GM18951 (cell line): Measurements from ENCODE around the gene EIF4H.
"Not testable (repeated sequence)": the region's sequence is repeated elsewhere in the genome, so short reads cannot be mapped to it uniquely, and the experiment has no call there.

ENCODE experiments used
- POLR2A ChIP-seq: IDR thresholded peaks from 4 replicates; pipeline ENCODE4 v1.6.1; 2011; ENCODE audit warnings: mild to moderate bottlenecking; ENCODE audit not compliant: insufficient read length, insufficient read depth; ENCODE audit errors: extremely low read depth
- in situ Hi-C: fragments of 300-500 bp; cut with MboI; formaldehyde crosslinking; loops from one replicate; pipeline ENCODE4 v1.12.0; 2022; ENCODE audit warnings: low sequenced_read_pairs, mixed read lengths, inconsistent platforms; ENCODE audit not compliant: unreplicated experiment

Gene EIF4H

DNA sequence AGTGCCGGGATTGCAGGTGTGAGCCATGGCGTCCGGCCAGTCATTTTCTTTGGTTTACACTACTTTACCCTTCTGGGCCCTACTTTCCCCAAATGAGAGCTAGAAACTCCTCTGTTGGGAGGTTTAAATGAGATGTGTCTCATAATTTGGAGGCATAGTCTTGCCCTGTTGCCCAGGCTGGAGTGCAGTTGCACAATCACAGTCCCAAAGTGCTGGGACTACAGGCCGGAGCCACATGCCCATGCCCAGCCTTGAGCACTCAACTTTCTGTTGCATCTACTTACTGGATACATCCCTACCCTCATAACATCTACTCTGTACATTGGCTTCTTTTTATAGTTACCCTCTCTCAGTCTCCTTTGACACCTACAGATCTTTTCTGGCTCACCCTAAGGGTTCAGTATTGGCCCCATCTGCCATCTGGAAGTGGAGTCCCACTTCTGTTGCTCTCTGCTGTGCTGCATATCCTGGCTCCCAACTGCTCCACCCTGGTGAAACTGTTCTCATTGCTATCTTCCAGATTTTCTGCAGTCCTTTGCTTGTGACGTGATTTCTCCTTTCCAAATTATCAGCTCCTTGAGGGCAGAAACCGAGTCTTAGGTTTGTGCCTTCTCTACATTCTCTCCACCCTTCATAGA, 8.4 kb downstream of the EIF4H start:
- TF ChIP-seq POLR2A = no peak
- in situ Hi-C loops = loop anchor here (10.0 kb wide), 1 partner anchor 108 kb away; no protein-coding TSS in a partner anchor

DNA sequence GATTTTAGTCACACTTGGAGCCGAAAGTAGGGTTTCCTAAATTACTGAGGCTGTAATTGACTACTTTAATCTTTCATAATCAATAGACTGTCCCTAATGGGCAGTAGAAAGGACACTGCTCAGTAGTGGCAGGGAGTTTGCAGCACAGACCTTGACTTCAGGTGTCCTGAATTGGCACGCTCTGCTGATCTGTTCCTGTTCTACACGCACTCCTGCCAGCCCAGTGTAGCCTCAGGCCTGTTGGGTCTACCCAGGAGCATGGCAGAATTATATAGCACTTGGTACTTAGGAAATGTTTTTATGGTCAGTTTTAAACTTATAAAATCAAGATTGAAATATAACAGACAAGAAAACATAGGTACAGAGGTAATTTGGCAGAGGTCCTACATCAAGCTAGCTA, 9.0 kb downstream of the EIF4H start:
- no peak for TF ChIP-seq POLR2A
- in situ Hi-C loops = loop anchor here (10.0 kb wide), 1 partner anchor 108 kb away; no protein-coding TSS in a partner anchor

DNA sequence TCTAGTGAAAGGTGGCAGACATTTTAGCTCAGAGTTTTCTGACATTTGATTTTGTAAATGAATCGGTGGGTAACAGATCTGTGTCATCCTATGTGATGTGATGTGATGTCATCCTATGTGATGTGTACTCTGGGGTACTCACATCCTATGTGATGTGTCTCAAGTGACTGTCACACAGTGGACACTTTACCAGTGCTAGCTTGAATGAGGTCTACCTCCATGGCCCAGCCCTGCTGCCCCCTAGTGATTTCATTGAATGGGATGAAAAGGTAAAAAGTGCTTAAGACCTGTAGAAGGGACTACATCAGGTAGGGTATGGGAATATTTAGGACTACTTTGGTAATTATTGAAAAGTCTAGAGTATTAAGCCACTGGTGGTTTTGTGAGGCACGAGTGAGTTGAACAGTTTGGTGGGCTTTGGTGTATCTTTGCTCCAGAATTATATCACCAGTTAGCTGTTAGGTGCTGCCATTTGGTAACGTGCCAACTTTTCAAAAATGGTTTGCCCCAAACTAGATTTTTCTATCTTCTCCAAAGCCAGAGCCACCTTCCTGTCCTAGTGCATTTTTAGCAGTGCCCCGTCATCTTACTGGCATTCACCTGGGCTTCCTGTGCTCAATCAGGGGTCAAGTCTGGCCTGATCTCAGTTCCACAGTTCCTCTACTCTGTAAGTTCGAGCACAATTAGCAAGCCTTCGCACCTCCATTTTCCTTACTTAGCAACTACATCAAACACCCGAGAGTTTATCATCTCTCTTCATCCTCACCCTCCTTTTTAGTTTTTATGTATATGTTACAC, 9.7 kb downstream of the EIF4H start:
- in situ Hi-C loops = loop anchor here (10.0 kb wide), 1 partner anchor 109 kb away; no protein-coding TSS in a partner anchor
- TF ChIP-seq POLR2A = no peak

DNA sequence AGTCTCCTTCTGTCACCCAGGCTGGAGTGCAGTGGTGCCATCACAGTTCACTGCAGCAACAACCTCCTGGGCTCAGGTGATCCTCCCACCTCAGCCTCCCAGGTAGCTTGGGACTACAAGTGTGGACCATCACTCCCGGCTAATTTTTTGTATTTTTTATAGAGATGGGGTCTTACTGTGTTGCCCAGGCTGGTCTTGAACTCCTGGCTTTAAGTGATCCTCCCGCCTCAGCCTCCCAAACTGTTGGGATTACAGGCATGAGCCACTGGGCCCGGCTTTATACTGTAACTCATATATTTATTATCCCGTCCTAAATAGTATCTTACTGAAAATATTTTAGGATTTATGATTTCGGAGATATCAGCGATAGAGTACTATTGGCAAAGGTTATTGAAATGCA, 10.9 kb downstream of the EIF4H start:
- no peak for TF ChIP-seq POLR2A

DNA sequence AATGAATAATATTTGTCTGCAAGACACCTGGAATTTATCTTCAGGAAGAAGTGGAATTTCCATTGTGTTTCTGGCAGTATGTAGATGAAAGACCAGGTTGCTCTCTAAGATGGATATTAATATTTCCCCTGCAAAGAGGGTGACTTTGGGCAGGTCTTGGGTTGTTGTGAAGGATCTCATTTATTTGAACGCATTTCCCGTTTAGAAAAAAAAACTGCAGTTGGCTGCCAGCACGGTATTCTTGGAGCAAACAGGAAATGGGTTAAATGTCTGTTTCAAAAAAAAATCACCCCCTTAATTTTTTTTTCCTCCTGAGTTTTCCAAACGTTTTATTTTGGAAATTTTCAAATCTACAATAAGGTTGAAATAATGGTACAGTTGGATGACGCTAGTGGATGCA, 11.5 kb downstream of the EIF4H start:
- in situ Hi-C loops = loop anchor here (10.0 kb wide), 1 partner anchor 111 kb away; no protein-coding TSS in a partner anchor
- TF ChIP-seq POLR2A = no peak

More for the DNA sequence above, 10.9 kb downstream of the EIF4H start:
- in situ Hi-C loops = loop anchor here (10.0 kb wide), 1 partner anchor 110 kb away; no protein-coding TSS in a partner anchor

DNA sequence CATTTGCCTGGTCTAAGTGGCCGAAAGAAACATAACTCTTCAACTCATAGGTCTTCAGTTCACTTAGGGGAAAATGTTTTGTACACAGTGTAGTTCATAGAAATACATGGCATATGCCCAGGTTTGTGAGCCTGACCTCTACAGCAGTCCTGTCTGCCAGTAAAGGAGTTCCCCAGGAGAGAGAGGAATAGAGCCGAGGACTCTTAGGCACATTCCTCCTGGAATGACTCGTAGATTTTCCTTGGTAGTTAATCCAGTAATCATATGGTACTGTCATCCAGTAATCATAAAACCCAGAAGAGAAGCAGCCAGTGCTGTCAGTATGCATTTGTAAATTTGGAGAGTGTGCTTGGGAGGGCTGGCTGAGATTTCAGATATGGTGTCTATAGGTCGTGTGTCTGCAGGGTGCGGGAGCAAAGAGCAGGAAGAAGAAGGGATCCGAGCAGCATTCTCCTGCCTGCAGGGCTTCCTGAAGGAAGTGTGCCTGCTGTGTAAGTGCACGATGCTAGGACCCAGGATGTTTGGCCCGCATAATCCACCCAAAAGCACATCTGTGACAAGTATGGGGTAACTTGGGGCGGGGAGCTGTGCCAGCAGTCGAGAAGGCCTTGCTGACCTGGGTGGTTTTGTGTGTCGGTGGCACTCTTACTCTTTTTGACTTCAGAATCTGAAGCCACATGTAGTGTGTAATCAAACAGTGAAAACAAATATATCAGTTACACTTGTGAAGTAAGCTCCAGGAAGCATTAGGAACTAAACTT, 13.9 kb downstream of the EIF4H start:
- in situ Hi-C loops = loop anchor here (10.0 kb wide), 1 partner anchor 113 kb away; no protein-coding TSS in a partner anchor
- no peak for TF ChIP-seq POLR2A

DNA sequence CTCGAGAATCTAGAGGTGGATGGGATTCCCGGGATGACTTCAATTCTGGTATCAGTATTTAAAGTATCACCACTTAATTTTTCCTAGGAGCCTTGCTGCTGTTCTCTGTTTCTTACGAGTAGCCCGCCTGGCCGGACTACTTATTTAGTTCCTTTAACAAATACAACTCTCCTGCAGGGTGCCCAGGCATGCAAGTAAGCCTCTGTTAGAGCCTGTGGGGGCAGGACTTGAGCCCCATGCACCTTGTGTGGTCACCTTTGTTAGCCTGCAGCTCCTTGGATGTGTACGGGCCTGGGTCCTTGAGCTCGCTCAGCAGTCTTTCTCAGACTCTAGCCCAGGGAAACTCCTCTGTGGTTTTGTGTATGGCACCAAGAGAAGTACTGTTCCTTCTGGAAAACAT, 16.1 kb downstream of the EIF4H start:
- no peak for TF ChIP-seq POLR2A
- in situ Hi-C loops = no loop called here

DNA sequence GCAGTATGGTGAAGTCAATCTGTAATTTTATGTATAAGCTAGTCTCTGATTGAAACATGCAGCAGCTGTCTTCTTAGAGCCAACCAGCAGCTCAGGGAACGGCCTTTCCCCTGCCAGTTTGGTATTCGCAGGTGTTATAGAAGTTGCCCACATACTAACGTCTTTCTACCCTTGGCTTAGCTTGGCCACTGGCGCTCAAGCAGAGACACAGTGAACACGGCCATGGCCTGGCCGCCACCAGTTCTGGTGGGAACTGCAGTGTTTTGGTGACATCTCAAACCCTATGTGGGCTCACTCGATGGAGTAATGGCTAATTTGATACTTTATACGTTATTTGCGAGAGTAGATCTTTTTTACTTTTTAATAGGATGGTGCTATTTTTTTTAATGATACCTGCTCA, 17.1 kb downstream of the EIF4H start:
- no peak for TF ChIP-seq POLR2A
- in situ Hi-C loops = no loop called here

DNA sequence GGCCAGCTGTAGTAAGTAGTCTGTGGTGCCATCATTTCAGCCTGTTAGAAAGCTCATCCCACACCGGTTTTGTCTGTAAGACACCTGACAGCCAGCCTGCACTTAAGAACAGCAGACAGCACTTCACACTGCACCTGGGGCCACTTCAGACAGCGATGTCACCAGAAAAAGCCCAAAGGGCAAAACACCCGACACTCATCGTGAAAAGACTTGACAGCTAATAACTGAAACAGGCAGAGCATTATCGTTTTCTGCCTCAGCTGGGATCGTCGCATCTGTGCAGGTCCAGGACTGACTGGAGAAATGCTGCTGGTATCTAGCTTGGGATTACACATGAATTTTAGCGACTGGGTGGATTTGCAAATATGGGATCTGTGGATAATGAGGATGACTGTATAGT, 18.9 kb downstream of the EIF4H start:
- TF ChIP-seq POLR2A = no peak
- in situ Hi-C loops = no loop called here

DNA sequence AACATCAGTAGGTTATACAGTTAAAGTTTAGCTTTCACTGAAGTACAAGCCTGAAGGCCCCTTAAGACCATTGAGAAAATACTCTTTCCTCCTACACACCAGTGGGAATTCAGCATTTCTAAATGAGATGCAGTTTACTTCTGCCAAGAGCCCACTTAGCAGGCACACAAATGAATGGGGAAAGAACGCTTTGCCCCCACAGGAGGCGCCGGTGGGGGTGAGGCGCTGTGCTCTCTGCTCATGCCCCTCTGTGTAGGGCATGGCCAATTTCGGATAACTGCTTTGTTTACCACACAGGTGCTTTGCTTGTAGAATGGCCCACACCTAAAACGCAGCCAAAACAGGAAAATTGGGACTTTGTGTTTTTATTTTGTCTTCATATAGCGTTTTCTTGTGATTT, 19.8 kb downstream of the EIF4H start:
- no peak for TF ChIP-seq POLR2A
- in situ Hi-C loops = no loop called here

DNA sequence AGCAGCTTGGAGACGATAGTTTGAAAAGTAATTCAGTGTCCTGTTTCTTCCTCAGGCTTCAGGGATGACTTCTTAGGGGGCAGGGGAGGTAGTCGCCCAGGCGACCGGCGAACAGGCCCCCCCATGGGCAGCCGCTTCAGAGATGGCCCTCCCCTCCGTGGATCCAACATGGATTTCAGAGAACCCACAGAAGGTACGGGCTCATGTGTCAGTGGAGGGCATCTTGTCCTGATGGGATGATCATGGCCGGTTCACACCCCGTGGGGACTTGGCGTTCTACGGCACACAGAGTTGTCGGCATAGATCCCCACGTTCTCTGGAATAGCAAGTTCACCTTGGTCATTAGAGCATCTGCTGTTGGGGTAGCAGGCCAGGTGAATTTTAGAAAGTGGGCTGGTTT, 20.5 kb downstream of the EIF4H start:
- no peak for TF ChIP-seq POLR2A
- in situ Hi-C loops = no loop called here

DNA sequence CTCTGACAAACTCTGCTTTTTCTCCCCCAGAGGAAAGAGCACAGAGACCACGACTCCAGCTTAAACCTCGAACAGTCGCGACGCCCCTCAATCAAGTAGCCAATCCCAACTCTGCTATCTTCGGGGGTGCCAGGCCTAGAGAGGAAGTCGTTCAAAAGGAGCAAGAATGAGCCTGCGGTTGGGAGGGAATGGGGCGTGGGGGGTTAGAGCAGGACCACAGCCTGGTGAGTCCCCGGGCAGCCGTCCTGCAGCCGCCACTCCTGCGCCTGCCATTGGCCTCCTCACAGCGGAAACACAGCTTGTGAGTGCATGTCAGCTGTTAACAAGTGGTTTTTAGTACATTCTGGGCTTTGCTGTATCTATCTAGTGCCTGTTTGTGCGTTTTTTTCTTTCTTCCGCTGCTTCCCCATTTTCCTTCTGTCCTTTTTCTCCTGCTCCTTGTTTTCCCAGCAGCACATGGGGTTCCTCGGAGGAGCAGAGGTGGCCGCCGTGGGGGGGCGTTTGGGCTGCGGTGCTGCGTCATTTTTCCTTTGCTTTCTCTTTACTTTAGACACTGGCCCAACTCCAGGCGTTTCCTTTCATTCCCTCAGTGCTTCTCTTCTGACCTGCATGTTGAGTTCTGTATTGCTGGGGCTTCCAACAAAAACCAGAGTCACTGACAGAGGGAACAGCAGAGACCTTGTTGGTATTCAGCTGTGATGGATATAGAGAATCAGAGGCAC, 21.1 kb downstream of the EIF4H start:
- in situ Hi-C loops = not testable (repeated sequence)

DNA sequence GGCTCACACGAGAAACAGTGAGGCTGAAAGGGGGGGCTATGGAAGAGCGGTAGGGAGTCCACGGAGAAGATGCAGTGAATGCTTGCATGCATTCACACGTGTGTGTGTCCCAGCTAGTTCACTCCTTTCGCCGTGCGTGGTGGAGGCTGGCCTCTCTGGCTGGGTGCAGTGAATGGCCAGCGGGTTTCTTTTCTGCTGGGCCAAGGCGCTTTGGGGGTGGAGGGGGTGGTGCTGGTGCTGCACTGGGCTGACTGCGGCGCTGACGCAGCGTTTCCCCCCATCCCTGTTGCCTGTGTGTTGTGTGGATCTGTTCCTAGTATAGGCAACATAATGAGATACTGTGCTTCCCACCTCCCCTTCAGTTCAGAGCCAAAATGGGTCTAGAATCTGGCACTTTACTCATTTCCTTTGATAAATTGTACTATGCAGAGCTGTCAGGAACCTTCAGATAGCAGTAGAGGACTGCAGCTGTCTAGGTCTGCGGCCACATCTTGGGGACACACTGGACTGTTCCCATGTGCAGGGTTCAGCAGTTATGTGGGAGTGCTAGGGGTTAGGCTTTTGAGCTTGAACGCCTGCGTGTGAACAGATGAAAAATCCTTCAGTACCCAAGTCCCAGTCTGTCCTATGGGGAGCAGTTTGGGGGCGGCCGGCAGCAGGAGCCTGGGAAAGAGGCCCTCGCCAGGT, 22.0 kb downstream of the EIF4H start:
- in situ Hi-C loops = not testable (repeated sequence)
